HUDEP-2 (cell line): ENCODE measurements around the gene LRIG3.
"Not testable (repeated sequence)": the region's sequence is repeated elsewhere in the genome, so short reads cannot be mapped to it uniquely, and the experiment has no call there.

Experiments used
- DNase-seq, 76 experiments: peaks; one replicate each; lab custom pipeline; 2025; ENCODE audit not compliant: unreplicated experiment in 76 of 76; lab: John Stamatoyannopoulos, UW

Gene LRIG3

GRCh38 chr12:58905422-58905821 lies 14.9 kb downstream of the LRIG3 start:
- DNase-seq: no peak

- DNase-seq: not testable (repeated sequence)
Observed at GRCh38 chr12:58902726-58903125, 17.6 kb downstream of the LRIG3 start.

DNA sequence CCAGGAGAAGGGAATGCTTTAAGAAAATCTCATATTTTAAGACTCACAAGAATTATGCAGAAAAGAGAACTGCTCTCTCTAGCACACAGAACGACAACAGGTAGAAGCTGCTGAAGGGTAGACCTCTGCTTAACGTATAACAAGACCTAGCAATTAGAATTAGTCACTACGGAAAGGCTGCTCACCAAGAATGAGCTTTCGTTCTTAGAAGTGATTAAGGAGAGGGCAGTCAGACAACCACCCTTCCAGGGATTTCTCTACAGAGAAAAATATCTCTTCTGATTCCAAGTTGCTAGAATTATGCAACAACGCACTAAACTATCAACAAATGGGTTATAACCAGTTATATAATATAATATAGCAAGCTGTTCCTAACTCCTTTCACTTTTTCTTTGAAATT lies 18.6 kb downstream of the LRIG3 start:
- DNase-seq: no peak

DNA sequence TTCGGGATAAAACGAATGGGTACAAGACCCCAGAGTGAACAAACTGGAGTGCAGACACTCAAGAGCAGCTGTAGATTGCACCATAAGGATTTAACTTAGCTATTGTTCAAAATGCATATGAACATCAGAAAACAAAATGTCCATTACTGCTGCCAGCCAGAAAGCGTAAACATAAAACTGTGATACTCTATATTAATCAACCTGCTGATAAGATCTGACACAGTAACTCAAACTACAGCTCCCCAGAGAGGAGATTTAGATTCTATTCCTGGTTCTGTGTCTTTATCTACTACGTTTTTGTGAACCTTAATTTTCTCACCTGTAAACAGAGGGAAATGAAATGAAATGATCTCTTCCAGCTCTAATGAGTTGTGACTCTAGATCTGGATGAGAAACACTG lies 22.3 kb downstream of the LRIG3 start:
- DNase-seq: no peak

DNA sequence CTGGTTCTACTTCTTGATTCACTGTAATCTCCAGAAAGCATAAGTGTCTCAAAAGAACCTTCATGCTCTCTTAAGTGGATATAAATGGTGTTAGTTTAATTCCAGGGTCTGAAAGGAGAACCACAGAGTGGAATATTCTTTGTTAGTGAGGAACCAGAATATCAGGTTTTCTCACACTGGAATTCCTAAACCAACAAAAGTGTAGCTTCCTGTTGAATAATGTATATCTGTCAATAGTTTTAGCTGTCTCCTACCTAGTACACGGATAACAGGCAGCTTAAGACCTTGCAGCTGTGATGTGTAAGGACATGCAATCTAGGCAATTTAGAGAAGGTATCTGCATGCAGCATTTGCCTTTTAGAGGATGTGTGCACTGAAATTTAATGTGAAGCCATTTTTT lies 24.0 kb downstream of the LRIG3 start:
- DNase-seq: no peak

DNA sequence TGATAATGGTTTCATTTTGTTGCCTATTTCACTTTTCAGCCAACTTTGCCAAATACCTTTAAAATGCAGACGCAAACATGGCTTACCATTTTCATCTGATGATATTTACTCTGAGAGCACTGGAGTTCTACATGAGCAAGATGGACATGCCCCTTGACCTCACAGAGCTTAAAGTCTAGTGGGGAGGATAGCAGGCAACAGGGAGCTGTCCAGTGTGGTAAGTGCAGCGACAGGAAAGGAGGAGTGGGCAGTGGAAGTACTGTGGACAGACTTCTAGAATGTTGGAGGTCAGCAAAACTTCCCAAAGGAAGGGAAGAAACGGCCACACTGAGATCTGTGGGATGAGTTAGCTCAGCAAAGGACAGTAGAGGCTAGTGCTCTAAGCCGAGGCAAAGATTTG lies 25.3 kb downstream of the LRIG3 start:
- no peak for DNase-seq

- no peak for DNase-seq
Observed at GRCh38 chr12:58894040-58894439, 26.3 kb downstream of the LRIG3 start.

DNA sequence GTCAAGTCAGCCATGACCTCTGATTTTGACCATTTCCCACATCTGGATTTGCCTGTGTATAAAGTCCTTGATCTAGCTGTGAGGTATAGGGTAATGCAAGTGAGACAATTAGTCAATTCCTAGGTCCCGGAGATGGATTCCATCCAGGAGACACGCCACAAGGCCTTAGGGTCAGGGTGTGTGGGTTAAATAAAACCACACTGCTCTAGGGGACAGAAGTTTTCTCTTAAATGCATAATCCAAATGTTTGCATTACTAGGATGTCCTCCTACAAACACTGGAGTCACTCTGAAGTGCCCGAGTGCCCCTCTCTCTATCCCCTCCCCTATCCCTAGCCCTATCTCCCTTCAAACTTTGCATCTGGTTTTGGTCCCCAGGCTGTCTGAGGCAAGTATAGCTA lies 26.8 kb downstream of the LRIG3 start:
- DNase-seq: no peak

DNA sequence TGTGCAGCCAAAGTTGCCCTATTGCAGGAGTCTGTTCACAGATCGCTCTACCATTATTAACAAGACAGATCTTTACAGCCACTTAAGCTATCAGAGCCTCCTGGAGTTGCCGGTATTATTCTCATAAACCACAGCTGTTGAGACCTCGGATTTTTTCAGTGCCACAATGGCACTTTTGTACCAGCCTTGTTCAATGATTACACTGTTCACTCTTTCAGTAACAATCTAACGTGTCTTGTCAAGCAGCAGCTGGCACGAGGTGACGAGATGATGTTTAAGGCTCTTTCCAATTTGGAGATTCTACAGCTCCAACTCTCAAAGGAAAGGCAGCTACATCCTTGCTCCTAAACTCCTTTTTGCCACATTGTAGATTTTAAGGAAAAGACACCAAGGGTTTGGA lies 30.7 kb downstream of the LRIG3 start:
- DNase-seq: no peak

DNA sequence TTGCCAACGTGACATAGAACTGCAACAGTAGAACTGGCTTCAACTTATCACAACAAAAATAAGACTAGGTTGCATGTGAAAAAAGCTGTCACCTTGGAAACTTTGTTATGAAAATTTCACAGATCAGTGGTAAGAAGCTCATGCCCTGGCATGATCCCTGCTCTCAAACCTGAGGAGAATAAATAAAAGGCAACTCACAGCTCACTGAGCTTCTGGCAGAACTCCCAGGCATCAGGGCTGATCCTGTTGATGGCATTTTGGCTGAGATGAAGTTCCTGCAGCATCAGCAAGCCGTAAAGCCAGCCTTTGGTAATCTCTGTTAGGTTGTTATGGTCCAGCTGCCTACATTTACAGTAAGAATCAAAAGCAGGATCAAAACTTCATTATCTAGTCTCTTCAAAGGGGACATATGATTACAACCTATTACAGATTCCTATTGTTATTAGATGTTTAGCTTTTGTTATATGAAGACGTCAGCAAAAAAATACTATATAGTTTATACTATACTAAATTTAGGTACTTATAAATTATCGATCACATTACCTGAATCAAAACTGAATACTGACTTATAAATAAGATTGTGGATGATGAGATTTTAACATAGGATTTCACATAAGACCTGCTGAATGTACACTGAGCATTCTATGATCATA lies 32.0 kb downstream of the LRIG3 start:
- DNase-seq: no peak

GRCh38 chr12:58887068-58887467 lies 33.2 kb downstream of the LRIG3 start:
- DNase-seq: no peak

GRCh38 chr12:58886474-58886873 lies 33.8 kb downstream of the LRIG3 start:
- DNase-seq: no peak

DNA sequence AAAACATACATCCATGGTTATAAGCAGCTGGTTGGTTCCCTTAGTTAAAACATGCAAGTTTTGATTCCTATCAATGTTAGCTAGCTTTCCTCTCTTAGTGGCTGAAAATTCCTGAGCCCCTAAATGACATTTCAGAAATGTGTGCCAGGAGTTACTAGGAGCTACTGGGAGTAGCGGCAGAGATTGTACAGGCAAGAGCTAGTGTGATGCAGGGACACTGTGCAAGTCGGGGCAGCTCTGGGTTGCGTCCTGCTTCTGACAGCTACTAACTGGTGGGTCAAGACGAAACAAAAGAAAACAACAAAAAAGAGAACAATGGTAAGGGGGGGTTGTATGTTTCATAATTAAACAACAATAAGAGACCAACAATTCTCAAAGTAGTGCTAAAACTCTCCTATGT lies 35.4 kb downstream of the LRIG3 start:
- no peak for DNase-seq

- DNase-seq: no peak
Observed at GRCh38 chr12:58883576-58884334, 36.5 kb downstream of the LRIG3 start.

DNA sequence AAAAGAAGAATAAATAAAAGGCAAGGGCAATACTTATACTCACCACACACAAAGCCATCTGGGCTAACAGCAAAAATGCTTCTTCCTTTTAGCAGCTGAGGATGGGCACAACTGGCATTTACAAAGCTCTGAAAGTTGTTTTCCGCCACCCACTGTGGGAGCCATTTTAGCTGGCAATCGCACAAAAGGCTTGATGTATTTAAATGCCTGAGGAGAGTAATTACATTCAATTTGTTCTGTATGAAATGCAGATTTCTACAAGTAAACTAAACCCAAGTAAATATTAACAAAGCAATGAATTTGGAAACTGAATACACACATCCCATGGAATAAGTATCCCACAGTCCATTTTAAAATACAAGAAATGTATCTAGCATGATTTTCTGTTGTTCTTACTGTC lies 37.5 kb downstream of the LRIG3 start:
- DNase-seq: no peak

GRCh38 chr12:58881816-58882215 lies 38.5 kb downstream of the LRIG3 start:
- no peak for DNase-seq

GRCh38 chr12:58880639-58881038 lies 39.7 kb downstream of the LRIG3 start:
- DNase-seq: no peak

- DNase-seq: no peak
Observed at GRCh38 chr12:58877243-58877743, 43.0 kb downstream of the LRIG3 start.

- DNase-seq: no peak
Observed at GRCh38 chr12:58873496-58873895, 46.8 kb downstream of the LRIG3 start.

DNA sequence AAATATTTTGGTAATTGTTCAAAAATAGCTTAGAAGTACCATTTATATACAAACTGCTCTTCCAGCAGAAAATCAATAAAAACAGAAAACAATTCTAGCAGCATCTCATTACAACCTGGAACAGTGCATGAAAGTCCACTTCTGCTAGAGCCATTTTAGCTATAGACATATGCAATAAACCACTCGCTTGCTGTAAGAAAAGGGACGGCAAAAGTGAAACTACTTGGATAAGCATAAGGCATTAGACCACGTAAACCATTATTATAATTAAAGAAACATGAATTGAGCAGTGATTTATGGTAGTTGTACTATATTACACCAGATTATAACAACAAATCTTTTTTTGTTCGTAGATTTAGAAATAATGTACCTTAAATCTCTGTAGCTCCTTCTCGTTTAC lies 48.7 kb downstream of the LRIG3 start:
- no peak for DNase-seq

GRCh38 chr12:58870595-58870994 lies 49.7 kb downstream of the LRIG3 start:
- DNase-seq: no peak

DNA sequence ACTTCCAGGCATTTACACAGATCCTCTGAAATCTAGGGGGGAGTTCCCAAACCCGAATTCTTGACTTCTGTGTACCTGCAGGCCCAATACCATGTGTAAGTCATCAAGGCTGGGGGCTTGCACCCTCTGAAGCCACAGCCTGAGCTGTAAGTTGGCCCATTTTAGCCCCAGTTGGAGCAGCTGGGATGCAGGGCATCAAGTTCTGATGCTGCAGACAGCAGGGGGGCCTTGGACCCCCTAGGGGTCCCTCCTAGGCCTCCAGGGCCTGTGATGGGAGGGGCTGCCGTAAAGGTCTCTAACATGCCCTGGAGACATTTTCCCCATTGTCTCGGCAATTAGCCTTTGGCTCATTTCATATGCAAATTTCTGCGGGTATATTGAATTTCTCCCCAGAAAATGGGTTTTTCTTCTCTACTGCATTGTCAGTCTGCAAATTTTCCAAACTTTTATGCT lies 59.5 kb downstream of the LRIG3 start:
- no peak for DNase-seq
